Prostate gland (tissue), 2 donors: ENCODE measurements around the gene OST4.

Experiments
- POLR2A ChIP-seq: fragments of 450-650 bp; IDR thresholded peaks from one replicate; pipeline ENCODE4 v1.6.1; 2016; ENCODE audit warnings: antibody characterized with exemption, mild to moderate bottlenecking
- TF ChIP-seq, protein P1 (sequence below), 4 experiments: fragments of 200-600 bp in 2 of 4; fragments of 450-650 bp in 2 of 4; sonication (generic) in 2 of 4; IDR thresholded peaks; 1 replicate in 3 of 4; 2 replicates in 1 of 4; pipeline ENCODE4 v1.5.1; 2016 to 2019; ENCODE audit warnings: antibody characterized with exemption in 4 of 4, mild to moderate bottlenecking in 2 of 4, moderate library complexity in 2 of 4

GRCh38 chr2:27097341-27097740, 25.9 kb upstream of the OST4 start:
- TF ChIP-seq, protein P1, sequence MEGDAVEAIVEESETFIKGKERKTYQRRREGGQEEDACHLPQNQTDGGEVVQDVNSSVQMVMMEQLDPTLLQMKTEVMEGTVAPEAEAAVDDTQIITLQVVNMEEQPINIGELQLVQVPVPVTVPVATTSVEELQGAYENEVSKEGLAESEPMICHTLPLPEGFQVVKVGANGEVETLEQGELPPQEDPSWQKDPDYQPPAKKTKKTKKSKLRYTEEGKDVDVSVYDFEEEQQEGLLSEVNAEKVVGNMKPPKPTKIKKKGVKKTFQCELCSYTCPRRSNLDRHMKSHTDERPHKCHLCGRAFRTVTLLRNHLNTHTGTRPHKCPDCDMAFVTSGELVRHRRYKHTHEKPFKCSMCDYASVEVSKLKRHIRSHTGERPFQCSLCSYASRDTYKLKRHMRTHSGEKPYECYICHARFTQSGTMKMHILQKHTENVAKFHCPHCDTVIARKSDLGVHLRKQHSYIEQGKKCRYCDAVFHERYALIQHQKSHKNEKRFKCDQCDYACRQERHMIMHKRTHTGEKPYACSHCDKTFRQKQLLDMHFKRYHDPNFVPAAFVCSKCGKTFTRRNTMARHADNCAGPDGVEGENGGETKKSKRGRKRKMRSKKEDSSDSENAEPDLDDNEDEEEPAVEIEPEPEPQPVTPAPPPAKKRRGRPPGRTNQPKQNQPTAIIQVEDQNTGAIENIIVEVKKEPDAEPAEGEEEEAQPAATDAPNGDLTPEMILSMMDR (IDR thresholded peaks at IDR 0.05) = no peak
- no peak for TF ChIP-seq POLR2A
